GM12874 (cell line): Measurements from ENCODE around the gene KRTAP10-3.
"Not testable (repeated sequence)": the region's sequence is repeated elsewhere in the genome, so short reads cannot be mapped to it uniquely, and the experiment has no call there.

Source experiments
- CTCF ChIP-seq: IDR thresholded peaks from 2 replicates; pipeline ENCODE4 v1.5.1; 2011; ENCODE audit warnings: low read depth, mild to moderate bottlenecking, control low read depth, low read length, moderate library complexity; ENCODE audit not compliant: insufficient read depth

KRTAP10-3 gene

GRCh38 chr21:44558695-44559094 lies at the start of gene KRTAP10-3:
Gene KRTAP10-3 (minus strand): TSS chr21:44558795. CDS start chr21:44558715, 80 bp downstream.
- no peak for TF ChIP-seq CTCF

GRCh38 chr21:44606495-44606894 lies 47.9 kb upstream of the KRTAP10-3 start:
- TF ChIP-seq CTCF: no peak

- TF ChIP-seq CTCF: no peak
Observed at GRCh38 chr21:44603911-44604310, 45.3 kb upstream of the KRTAP10-3 start.

GRCh38 chr21:44603109-44603875 lies 44.7 kb upstream of the KRTAP10-3 start:
- no peak for TF ChIP-seq CTCF

- TF ChIP-seq CTCF: no peak
Observed at GRCh38 chr21:44602463-44602850, 43.9 kb upstream of the KRTAP10-3 start.

- TF ChIP-seq CTCF: no peak
Observed at GRCh38 chr21:44601596-44602462, 43.2 kb upstream of the KRTAP10-3 start.

GRCh38 chr21:44600118-44600978 lies 41.8 kb upstream of the KRTAP10-3 start, which contains the start of gene KRTAP10-7:
Gene KRTAP10-7 (plus strand): TSS chr21:44600597. CDS start chr21:44600622, 25 bp downstream.
- not testable (repeated sequence) for TF ChIP-seq CTCF
